ENCODE measurements around the gene FGF12. TPM values are rescaled to one million over a fixed set of nuclear protein-coding genes. Genes with fewer than 3 reads are reported as not detected.

Gene FGF12
- total and polyA plus RNA-seq, 2 experiments from 2014 or later, result not detected

DNA sequence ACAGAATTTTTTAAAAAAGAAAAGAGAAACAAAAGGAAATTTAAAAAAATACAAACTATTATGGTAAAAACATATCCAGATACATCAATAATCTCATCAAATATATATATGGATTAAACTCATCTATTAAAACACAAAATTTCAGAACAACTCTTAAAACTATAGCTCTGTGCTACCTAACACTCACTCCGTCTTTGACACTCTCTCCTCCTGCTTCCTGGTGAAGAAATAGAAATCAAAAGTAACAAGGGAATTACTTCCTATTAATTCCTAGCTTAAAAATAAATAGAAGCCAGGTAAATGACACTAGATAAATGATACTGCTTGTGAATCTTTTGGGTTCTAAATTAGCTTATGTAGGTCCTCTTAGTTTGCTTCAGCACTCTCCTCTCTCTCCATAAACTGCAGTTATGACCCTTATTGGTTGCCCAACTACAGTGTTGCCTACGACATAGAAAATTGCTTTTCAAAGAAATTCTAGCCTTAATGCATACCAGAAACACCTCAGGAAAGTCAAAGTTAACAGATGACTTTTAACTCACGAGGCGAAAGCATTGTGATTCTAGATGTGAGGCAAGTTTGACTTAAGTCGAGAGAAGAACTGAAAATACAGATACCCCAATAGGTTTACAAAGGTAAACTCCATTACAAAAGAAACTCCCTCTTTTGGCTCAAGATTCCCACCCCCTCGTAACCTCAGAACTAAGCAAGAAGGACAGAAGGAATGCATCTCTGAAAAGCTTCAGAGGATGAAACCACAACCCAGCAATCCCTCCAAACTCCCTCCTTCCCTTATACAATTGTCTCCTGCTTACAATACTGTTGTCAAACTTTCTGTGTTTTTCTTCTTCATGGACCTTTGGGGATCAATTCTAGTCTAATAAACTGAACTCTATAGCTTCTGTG lies 394.7 kb downstream of the FGF12 start:
- no peaks in the 10 kb centered on the region for H3K36me3 ChIP-seq (ENCODE audit: low read depth)

DNA sequence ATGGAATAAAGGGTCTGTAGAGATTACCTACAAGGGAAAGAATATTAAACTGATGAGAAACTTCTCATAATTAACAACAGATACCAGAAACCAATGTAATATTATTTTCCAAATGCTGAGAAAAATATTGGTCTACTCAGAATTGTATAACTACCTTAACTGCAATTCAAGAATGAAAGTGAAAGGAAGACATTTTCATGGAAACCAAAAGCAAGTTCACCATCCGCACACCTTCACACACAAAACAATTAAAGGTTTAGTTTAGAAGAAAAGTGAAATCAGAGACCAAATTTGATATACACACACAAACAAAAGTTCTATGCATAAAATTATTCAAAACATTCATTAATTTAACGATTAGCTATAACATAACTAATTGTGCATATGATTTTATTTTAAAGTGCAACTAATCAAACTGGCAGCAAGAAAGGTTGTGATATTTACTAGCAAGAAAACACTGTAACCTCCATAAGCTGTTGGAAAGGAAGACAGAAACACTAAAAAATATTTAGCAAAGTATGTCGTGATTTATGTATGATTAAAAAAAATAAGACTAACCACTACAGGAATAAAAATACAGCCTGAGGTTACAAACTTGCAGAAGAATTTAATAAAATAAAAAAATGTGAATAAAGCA lies 395.5 kb downstream of the FGF12 start:
- H3K4me1 ChIP-seq (ENCODE audit: insufficient read depth), result no peaks in the 10 kb centered on the region
- no peak overlapping the region for H2AFZ ChIP-seq
- H3K79me2 ChIP-seq (ENCODE audit: insufficient read depth), result no peaks in the 10 kb centered on the region
- no peaks in the 10 kb centered on the region for H3K9me2 ChIP-seq (ENCODE audit: insufficient read depth)
- no peaks in the 10 kb centered on the region for H3F3A ChIP-seq (ENCODE audit: insufficient read depth)
- no peak overlapping the region for H3K4me2 ChIP-seq (ENCODE audit: unreplicated experiment)
- no peak overlapping the region for H3K4me3 ChIP-seq
- H3K36me3 ChIP-seq (ENCODE audit: low read depth), result no peaks in the 10 kb centered on the region
- no peak overlapping the region for H3K27ac ChIP-seq
- in situ Hi-C loops (cut with MboI), result no loop called here
- H4K20me1 ChIP-seq (ENCODE audit: insufficient read depth), result no peaks in the 10 kb centered on the region
- H3K9ac ChIP-seq, result no peak overlapping the region
- DNase-seq, result no peak
- TF ChIP-seq EZH2phosphoT487 (IDR thresholded peaks at IDR 0.05; ENCODE audit: insufficient read depth, low read depth) (no peak), EZH2 (IDR thresholded peaks at IDR 0.05; ENCODE audit: insufficient read depth, poor library complexity, severe bottlenecking) (no peak)
- no peaks in the 10 kb centered on the region for H3K27me3 ChIP-seq (replicated peaks; ENCODE audit: insufficient read depth)
- 32 to 36% methylated on average over 3 of the region's 3 CpGs for WGBS, 2 experiments (ENCODE audit: low coverage in 1 of 2, low lambda C conversion rate in 2 of 2, missing lambda C conversion rate in 2 of 2)
- H3K9me3 ChIP-seq (ENCODE audit: low read depth), result no peaks in the 10 kb centered on the region

More for the DNA sequence above, 394.7 kb downstream of the FGF12 start:
- Histone ChIP-seq H3K27me3 (replicated peaks; ENCODE audit: insufficient read depth) (no peaks in the 10 kb centered on the region), H3F3A (ENCODE audit: insufficient read depth) (no peaks in the 10 kb centered on the region), H3K4me2 (ENCODE audit: unreplicated experiment) (no peak overlapping the region), H3K4me3 (no peak overlapping the region), H3K9ac (no peak overlapping the region), H3K9me3 (ENCODE audit: low read depth) (no peaks in the 10 kb centered on the region), H2AFZ (no peak overlapping the region), H3K27ac (no peak overlapping the region), H3K9me2 (ENCODE audit: insufficient read depth) (no peaks in the 10 kb centered on the region), H3K4me1 (ENCODE audit: insufficient read depth) (no peaks in the 10 kb centered on the region), H4K20me1 (ENCODE audit: insufficient read depth) (no peaks in the 10 kb centered on the region), H3K79me2 (ENCODE audit: insufficient read depth) (no peaks in the 10 kb centered on the region)
- DNase-seq, result no peak
- 7 to 10% methylated on average over 6 of the region's 6 CpGs for WGBS, 2 experiments (ENCODE audit: low coverage in 1 of 2, low lambda C conversion rate in 2 of 2, missing lambda C conversion rate in 2 of 2)
- in situ Hi-C loops (cut with MboI), result no loop called here
- no peak for TF ChIP-seq EZH2 (IDR thresholded peaks at IDR 0.05; ENCODE audit: insufficient read depth, poor library complexity, severe bottlenecking)
- TF ChIP-seq EZH2phosphoT487 (IDR thresholded peaks at IDR 0.05; ENCODE audit: insufficient read depth, low read depth), result no peak

DNA sequence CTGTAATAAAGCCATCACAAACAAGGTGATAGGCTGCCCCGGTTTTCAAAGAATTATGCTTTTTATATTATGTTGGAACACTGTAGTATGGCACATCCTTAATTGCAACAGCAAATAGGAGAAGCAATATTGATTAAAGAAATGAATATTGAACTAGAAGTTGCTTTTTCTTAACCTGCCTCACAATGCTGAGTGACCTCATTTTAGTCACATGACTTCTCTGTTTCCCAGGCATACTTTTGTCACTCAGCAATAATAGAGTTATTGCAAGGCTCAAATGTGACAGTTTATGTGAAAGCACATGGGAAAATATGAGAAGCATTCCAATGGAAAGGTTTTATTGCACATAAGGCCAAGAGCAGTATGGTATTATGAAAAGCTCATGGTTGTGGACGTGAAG lies 400.7 kb downstream of the FGF12 start:
- no peak overlapping the region for H2AFZ ChIP-seq
- no peak for TF ChIP-seq EZH2 (IDR thresholded peaks at IDR 0.05; ENCODE audit: insufficient read depth, poor library complexity, severe bottlenecking)
- no peak for TF ChIP-seq EZH2phosphoT487 (IDR thresholded peaks at IDR 0.05; ENCODE audit: insufficient read depth, low read depth)
- in situ Hi-C loops (cut with MboI), result no loop called here
- no peaks in the 10 kb centered on the region for H3F3A ChIP-seq (ENCODE audit: insufficient read depth)
- DNase-seq, result no peak
- WGBS, 2 experiments (ENCODE audit: low coverage in 1 of 2, low lambda C conversion rate in 2 of 2, missing lambda C conversion rate in 2 of 2), result 19% methylated on average over 2 of the region's 2 CpGs
- H3K79me2 ChIP-seq (ENCODE audit: insufficient read depth), result no peaks in the 10 kb centered on the region
- no peak overlapping the region for H3K4me2 ChIP-seq (ENCODE audit: unreplicated experiment)
- no peaks in the 10 kb centered on the region for H3K9me2 ChIP-seq (ENCODE audit: insufficient read depth)
- H3K27ac ChIP-seq, result no peak overlapping the region
- H3K4me1 ChIP-seq (ENCODE audit: insufficient read depth), result no peaks in the 10 kb centered on the region
- no peaks in the 10 kb centered on the region for H4K20me1 ChIP-seq (ENCODE audit: insufficient read depth)
- H3K27me3 ChIP-seq (replicated peaks; ENCODE audit: insufficient read depth), result no peaks in the 10 kb centered on the region
- no peak overlapping the region for H3K4me3 ChIP-seq
- H3K9me3 ChIP-seq (ENCODE audit: low read depth), result no peaks in the 10 kb centered on the region
- H3K9ac ChIP-seq, result no peak overlapping the region
- H3K36me3 ChIP-seq (ENCODE audit: low read depth), result no peaks in the 10 kb centered on the region

DNA sequence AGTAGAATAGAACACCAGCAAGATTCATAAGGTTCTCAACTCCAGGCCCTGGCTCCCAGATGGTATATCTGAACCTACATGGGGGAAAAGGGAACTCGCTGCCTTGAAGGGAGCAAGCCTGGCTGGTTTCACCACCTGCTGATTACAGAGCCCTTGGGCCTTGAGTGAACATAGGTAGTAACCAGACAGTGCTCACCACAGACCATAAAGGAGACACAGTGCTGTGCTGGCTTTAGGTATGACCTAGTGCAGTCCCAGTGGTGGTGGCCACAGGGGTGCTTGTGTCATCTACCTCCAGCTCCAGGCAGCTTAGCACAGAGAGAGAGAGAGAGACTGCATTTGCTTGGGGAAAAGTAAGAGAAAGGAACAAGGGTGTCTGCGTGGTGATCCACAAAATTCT lies 409.8 kb downstream of the FGF12 start:
- Histone ChIP-seq H3K4me1 (ENCODE audit: insufficient read depth) (no peaks in the 10 kb centered on the region), H3K27me3 (replicated peaks; ENCODE audit: insufficient read depth) (no peaks in the 10 kb centered on the region), H3K9me2 (ENCODE audit: insufficient read depth) (no peaks in the 10 kb centered on the region), H2AFZ (no peak overlapping the region), H3K27ac (no peak overlapping the region), H3K4me3 (no peak overlapping the region), H3K36me3 (ENCODE audit: low read depth) (no peaks in the 10 kb centered on the region), H3K4me2 (ENCODE audit: unreplicated experiment) (no peak overlapping the region), H4K20me1 (ENCODE audit: insufficient read depth) (no peaks in the 10 kb centered on the region), H3F3A (ENCODE audit: insufficient read depth) (no peaks in the 10 kb centered on the region), H3K9me3 (ENCODE audit: low read depth) (no peaks in the 10 kb centered on the region), H3K9ac (no peak overlapping the region), H3K79me2 (ENCODE audit: insufficient read depth) (no peaks in the 10 kb centered on the region)
- TF ChIP-seq EZH2 (IDR thresholded peaks at IDR 0.05; ENCODE audit: insufficient read depth, poor library complexity, severe bottlenecking) (no peak), EZH2phosphoT487 (IDR thresholded peaks at IDR 0.05; ENCODE audit: insufficient read depth, low read depth) (no peak)
- no peak for DNase-seq
- in situ Hi-C loops (cut with MboI), result no loop called here
- WGBS, 2 experiments (ENCODE audit: low coverage in 1 of 2, low lambda C conversion rate in 2 of 2, missing lambda C conversion rate in 2 of 2), result 15 to 17% methylated on average over 2 of the region's 2 CpGs
